Progenitor cell of endocrine pancreas (in vitro differentiated cells): ENCODE results near the gene RNH1. TPM values are rescaled to one million over a fixed set of nuclear protein-coding genes. Genes with fewer than 3 reads are reported as not detected.
A peak's percentile ranks its signal among the peaks of the same experiment; 100 is the strongest.

Experiments
- DNase-seq: peaks from one replicate; pipeline ENCODE4 v3.0.0; 2021; ENCODE audit warnings: low spot score; ENCODE audit not compliant: unreplicated experiment
- H3K27ac Mint-ChIP-seq: 2 replicates; pipeline ENCODE4 v1.8.0; 2021; ENCODE audit warnings: mild to moderate bottlenecking, moderate library complexity, mixed read lengths
- H3K27me3 Mint-ChIP-seq: 2 replicates; pipeline ENCODE4 v1.8.0; 2021; ENCODE audit warnings: mixed read lengths
- H3K36me3 Mint-ChIP-seq: 2 replicates; pipeline ENCODE4 v1.8.0; 2022; ENCODE audit warnings: mixed read lengths; ENCODE audit not compliant: insufficient read depth
- H3K4me1 Mint-ChIP-seq: 2 replicates; pipeline ENCODE4 v1.8.0; 2021; ENCODE audit warnings: low read depth, mixed read lengths
- H3K4me3 Mint-ChIP-seq: 2 replicates; pipeline ENCODE4 v1.8.0; 2021; ENCODE audit warnings: low read depth, mild to moderate bottlenecking, moderate library complexity, mixed read lengths
- H3K9me3 Mint-ChIP-seq: 2 replicates; pipeline ENCODE4 v1.8.0; 2021; ENCODE audit warnings: low read depth, mixed read lengths
- total RNA-seq: library from RNA; stranded (reverse); gene quantifications from 2 replicates; pipeline ENCODE4 v1.2.1, GENCODE V29; 2021
- TF ChIP-seq, protein P1 (sequence below): fragments of 200-600 bp; sonication (generic); IDR thresholded peaks from one replicate; pipeline ENCODE4 v1.5.0; 2021; ENCODE audit warnings: antibody characterized with exemption, mild to moderate bottlenecking; ENCODE audit not compliant: unreplicated experiment

Gene RNH1
- total RNA-seq, 1 donor from 2014 or later = 49.4 TPM

DNA sequence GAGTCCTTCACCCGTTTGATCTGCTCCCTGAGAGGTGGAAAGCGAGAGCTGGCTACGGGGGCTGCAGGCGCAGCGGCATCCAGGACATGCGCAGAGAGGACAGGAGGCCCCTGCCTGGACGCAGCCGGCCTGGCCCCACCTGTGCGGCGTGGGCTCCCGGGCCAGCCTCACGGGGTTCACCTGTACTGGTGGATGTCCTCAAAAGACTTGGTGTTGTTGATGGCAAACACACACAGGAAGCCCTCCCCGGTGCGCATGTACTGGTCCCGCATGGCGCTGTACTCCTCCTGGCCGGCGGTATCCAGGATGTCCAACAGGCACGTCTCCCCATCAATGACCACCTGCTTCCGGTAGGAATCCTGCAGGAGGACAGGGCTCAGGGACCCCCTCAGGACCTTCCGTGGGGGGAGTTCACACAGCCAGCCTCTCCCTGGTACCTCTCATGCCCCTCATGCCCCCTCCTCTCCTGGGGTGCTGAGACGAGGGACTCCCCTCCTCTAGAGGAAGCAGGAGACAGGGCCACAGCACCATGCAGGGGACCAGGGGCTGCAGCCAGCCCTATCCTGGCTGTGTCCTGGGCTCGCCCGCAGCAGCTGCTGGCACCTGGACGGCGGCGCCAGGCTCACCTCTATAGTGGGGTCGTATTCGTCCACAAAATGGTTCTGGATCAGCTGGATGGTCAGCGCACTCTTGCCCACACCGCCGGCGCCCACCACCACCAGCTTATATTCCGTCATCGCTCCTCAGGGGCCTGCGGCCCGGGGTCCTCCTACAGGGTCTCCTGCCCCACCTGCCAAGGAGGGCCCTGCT, 26.7 kb upstream of the RNH1 start:
- Mint-ChIP-seq H3K4me1 (peaks cover 6% of the 10 kb centered on the region), H3K27ac (no peak overlapping the region), H3K27me3 (no peaks in the 10 kb centered on the region), H3K4me3 (peak overlapping the region; percentile 49), H3K36me3 (peaks cover 1% of the 10 kb centered on the region), H3K9me3 (no peaks in the 10 kb centered on the region)
- TF ChIP-seq, protein P1, sequence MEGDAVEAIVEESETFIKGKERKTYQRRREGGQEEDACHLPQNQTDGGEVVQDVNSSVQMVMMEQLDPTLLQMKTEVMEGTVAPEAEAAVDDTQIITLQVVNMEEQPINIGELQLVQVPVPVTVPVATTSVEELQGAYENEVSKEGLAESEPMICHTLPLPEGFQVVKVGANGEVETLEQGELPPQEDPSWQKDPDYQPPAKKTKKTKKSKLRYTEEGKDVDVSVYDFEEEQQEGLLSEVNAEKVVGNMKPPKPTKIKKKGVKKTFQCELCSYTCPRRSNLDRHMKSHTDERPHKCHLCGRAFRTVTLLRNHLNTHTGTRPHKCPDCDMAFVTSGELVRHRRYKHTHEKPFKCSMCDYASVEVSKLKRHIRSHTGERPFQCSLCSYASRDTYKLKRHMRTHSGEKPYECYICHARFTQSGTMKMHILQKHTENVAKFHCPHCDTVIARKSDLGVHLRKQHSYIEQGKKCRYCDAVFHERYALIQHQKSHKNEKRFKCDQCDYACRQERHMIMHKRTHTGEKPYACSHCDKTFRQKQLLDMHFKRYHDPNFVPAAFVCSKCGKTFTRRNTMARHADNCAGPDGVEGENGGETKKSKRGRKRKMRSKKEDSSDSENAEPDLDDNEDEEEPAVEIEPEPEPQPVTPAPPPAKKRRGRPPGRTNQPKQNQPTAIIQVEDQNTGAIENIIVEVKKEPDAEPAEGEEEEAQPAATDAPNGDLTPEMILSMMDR = no peak
- no peak for DNase-seq

DNA sequence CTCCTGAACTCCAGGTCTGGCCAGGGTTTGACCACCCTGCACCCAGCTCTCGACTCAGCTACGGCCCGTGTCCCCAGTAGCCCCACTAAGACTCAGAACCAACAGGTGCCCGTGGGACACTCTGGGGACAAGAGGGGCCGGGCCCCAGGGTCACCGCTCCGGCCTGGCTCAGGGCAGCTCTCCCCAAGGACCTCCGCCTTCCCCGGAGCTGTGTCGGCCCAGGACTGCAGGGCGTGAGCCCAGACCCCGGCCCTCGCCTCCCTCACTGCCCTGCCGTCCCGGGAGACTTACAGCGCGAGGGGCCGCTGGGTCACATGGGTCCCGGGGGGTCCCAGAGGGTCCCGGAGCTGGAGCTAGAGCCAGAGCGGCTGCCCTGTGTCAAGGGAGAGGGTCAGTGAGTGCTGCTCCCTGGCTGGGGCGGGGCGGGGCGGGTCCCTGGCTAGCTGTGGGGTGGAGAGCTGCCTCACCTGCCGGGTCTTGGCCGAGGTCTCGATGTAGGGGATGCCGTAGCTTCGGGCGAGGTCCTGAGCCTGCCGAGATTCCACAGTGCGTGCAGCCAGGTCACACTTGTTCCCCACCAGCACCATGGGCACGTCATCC, 26.0 kb upstream of the RNH1 start:
- peaks cover 5% of the 10 kb centered on the region for H3K4me1 Mint-ChIP-seq
- TF ChIP-seq, protein P1 = no peak
- no peaks in the 10 kb centered on the region for H3K27me3 Mint-ChIP-seq
- H3K9me3 Mint-ChIP-seq = no peaks in the 10 kb centered on the region
- H3K4me3 Mint-ChIP-seq = no peak overlapping the region
- H3K27ac Mint-ChIP-seq = no peak overlapping the region
- DNase-seq = no peak
- H3K36me3 Mint-ChIP-seq = peaks cover 1% of the 10 kb centered on the region

GRCh38 chr11:532527-532985, 25.5 kb upstream of the RNH1 start:
- no peak for DNase-seq
- TF ChIP-seq, protein P1 = no peak
- Mint-ChIP-seq H3K27me3 (no peaks in the 10 kb centered on the region), H3K4me3 (no peak overlapping the region), H3K4me1 (peaks cover 2% of the 10 kb centered on the region), H3K9me3 (no peaks in the 10 kb centered on the region), H3K27ac (no peak overlapping the region), H3K36me3 (peaks cover 1% of the 10 kb centered on the region)

DNA sequence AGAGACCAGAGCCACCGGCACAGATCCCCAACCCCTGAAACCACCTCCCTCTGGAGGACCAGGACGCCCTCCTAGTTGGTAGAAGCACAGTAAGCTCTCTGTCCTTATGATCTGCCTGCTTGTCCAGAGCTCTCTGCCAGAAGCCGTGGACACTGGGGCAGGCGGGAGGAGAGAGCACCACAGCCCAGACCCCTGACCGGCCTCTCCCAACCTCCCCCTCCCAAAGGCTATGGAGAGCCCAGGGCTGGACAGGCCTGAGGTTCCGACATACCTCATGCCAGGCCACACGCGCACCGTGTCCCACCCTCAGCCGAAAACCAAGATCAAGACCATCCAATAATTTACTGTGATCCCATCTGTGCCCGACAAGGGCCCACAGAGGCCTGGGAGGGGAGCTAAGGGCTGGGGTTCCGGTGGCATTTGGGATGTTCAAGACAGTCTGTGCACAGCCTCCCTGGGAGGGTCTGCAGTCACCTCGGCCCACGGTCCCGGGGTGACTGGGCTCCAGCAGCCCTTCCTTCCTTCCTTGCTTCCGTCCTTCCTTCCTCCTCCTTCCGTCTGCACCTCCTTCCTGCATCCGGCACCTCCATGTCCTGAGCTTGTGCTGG, 25.0 kb upstream of the RNH1 start:
- no peak for DNase-seq
- TF ChIP-seq, protein P1 = no peak
- no peak overlapping the region for H3K4me3 Mint-ChIP-seq
- no peak overlapping the region for H3K27ac Mint-ChIP-seq
- H3K36me3 Mint-ChIP-seq = peaks cover 1% of the 10 kb centered on the region
- no peaks in the 10 kb centered on the region for H3K9me3 Mint-ChIP-seq
- H3K27me3 Mint-ChIP-seq = no peaks in the 10 kb centered on the region
- H3K4me1 Mint-ChIP-seq = peaks cover 2% of the 10 kb centered on the region
